Neuron (in vitro differentiated cells): ENCODE results near the gene OR6J1.
"Not testable (repeated sequence)": the region's sequence is repeated elsewhere in the genome, so short reads cannot be mapped to it uniquely, and the experiment has no call there.

Experiments used
- H2AFZ ChIP-seq: one replicate; pipeline ENCODE4 v1.6.1; 2013; ENCODE audit warnings: low read depth, mild to moderate bottlenecking, inconsistent platforms, low read length, moderate library complexity
- H3K27me3 ChIP-seq: one replicate; pipeline ENCODE4 v1.6.1; 2013; ENCODE audit warnings: low read length; ENCODE audit not compliant: insufficient read depth
- H3K36me3 ChIP-seq: one replicate; pipeline ENCODE4 v1.6.1; 2013; ENCODE audit warnings: low read length; ENCODE audit not compliant: insufficient read depth
- H3K4me1 ChIP-seq: one replicate; pipeline ENCODE4 v1.6.1; 2013; ENCODE audit warnings: low read length; ENCODE audit not compliant: insufficient read depth
- H3K4me3 ChIP-seq: 2 replicates; pipeline ENCODE4 v1.5.1; 2013; ENCODE audit warnings: mild to moderate bottlenecking, low read length, moderate library complexity
- H3K9me3 ChIP-seq: one replicate; pipeline ENCODE4 v1.6.1; 2013; ENCODE audit warnings: low read length

Gene OR6J1

GRCh38 chr14:22644305-22644635, at the start of gene OR6J1:
TSS of gene OR6J1 (minus strand) at chr14:22644352. CDS start at chr14:22634811, 9,541 bp downstream.
- Histone ChIP-seq H3K9me3 (no peaks in the 10 kb centered on the region), H2AFZ (no peak within 1 kb of the TSS)

GRCh38 chr14:22692194-22692593, 48.0 kb upstream of the OR6J1 start:
- Histone ChIP-seq H3K9me3 (no peaks in the 10 kb centered on the region), H2AFZ (no peak overlapping the region), H3K4me3 (no peak overlapping the region), H3K36me3 (no peaks in the 10 kb centered on the region), H3K27me3 (no peaks in the 10 kb centered on the region), H3K4me1 (no peaks in the 10 kb centered on the region)

More at GRCh38 chr14:22644305-22644635, at the start of gene OR6J1:
- Histone ChIP-seq H3K27me3 (peaks cover 10% of the 10 kb centered on the region), H3K4me3 (no peak within 1 kb of the TSS), H3K4me1 (no peaks in the 10 kb centered on the region), H3K36me3 (no peaks in the 10 kb centered on the region)

DNA sequence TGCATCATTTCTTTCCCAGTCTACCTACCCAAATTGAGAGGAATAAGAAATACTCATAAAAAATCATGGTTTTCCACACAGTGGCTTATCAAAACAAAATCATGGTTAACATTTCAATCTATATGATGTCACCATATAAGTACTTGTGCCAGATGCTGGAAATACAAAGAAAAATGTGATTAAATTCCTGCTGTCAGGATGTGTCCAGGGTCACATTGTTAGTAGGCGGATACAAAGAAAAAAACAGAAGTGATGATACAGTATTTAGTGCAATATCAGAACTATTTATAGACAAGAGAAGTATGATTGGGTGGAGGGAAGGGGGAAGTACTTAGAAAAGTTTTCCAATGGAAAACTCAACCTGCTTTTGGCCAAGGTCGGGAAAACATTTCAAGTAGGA, 47.0 kb upstream of the OR6J1 start:
- no peaks in the 10 kb centered on the region for H3K9me3 ChIP-seq
- peaks cover 3% of the 10 kb centered on the region for H3K27me3 ChIP-seq
- H2AFZ ChIP-seq: no peak overlapping the region

GRCh38 chr14:22689199-22689598, 45.0 kb upstream of the OR6J1 start:
- peaks cover 7% of the 10 kb centered on the region for H3K27me3 ChIP-seq
- H3K9me3 ChIP-seq: no peaks in the 10 kb centered on the region
- no peak overlapping the region for H3K4me3 ChIP-seq
- H2AFZ ChIP-seq: no peak overlapping the region
- no peaks in the 10 kb centered on the region for H3K4me1 ChIP-seq
- no peaks in the 10 kb centered on the region for H3K36me3 ChIP-seq

More for the DNA sequence above, 47.0 kb upstream of the OR6J1 start:
- Histone ChIP-seq H3K4me1 (no peaks in the 10 kb centered on the region), H3K36me3 (no peaks in the 10 kb centered on the region), H3K4me3 (no peak overlapping the region)

DNA sequence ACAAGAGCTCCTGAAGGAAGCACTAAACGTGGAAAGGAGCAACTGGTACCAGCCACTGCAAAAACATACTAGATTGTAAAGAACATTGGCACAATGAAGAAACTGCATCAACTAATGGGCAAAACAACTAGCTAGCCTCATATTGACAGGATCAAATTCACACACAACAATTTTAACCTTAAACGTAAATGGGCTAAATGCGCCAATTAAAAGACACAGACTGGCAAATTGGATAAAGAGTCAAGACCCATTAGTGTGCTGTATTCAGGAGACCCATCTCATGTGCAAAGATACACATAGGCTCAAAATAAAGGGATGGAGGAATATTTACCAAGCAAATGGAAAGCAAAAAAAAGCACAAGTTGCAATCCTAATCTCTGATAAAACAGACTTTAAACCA, 43.8 kb upstream of the OR6J1 start:
- not testable (repeated sequence) for H3K27me3 ChIP-seq, H2AFZ ChIP-seq, H3K4me1 ChIP-seq, H3K9me3 ChIP-seq, H3K36me3 ChIP-seq, H3K4me3 ChIP-seq

GRCh38 chr14:22686176-22686611, 42.0 kb upstream of the OR6J1 start:
- not testable (repeated sequence) for H3K4me3 ChIP-seq, H3K36me3 ChIP-seq, H3K27me3 ChIP-seq, H3K9me3 ChIP-seq, H2AFZ ChIP-seq, H3K4me1 ChIP-seq

DNA sequence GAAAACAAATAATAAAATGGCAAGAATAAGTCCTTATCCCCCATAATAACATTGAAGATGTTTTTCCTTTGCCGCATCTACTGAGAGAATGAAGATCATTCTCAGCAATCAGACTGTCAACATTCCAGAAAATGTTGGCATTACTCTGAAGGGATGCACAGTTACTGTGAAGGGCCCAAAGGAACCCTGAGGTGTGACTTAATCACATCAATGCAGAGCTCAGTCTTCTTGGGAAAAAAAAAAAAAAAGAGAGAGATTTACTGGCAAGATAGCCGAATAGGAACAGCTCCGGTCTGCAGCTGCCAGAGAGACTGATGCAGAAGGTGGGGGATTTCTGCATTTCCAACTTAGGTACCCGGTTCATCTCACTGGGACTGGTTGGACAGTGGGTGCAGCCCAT, 41.3 kb upstream of the OR6J1 start:
- Histone ChIP-seq H3K4me1 (no peaks in the 10 kb centered on the region), H3K36me3 (no peaks in the 10 kb centered on the region), H3K27me3 (peaks cover 7% of the 10 kb centered on the region), H3K9me3 (no peaks in the 10 kb centered on the region), H2AFZ (no peak overlapping the region), H3K4me3 (no peak overlapping the region)

DNA sequence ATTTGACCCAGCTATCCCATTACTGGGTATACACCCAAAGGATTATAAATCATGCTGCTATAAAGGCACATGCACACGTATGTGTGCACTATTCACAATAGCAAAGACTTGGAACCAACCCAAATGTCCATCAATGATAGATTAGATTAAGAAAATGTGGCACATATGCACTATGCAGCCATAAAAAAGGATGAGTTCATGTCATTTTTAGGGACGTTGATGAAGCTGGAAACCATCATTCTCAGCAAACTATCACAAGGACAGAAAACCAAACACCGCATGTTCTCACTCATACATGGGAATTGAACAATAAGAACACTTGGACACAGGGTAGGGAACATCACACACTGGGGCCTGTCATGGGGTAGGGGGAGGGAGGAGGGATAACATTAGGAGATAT, 39.3 kb upstream of the OR6J1 start:
- not testable (repeated sequence) for H2AFZ ChIP-seq, H3K27me3 ChIP-seq, H3K4me3 ChIP-seq, H3K9me3 ChIP-seq, H3K36me3 ChIP-seq, H3K4me1 ChIP-seq

DNA sequence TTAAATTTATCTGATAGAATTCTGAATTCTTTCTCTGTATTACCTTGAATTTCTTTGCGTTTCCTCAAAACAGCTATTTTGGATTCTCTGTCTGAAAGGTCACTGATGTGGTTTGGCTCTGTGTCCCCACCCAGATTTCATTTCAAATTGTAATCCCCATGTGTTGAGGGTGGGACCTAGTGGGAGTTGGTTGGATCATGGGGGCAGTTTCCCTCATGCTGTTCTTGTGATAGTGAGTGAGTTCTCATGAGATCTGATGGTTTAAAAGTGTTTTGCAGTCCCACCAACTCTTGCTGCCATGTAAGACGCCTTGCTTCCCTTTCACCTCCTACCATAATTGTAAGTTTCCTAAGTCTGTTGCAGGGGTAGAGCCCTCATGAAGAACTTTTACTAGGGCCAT, 34.1 kb upstream of the OR6J1 start:
- H3K4me1 ChIP-seq: no peaks in the 10 kb centered on the region
- H3K9me3 ChIP-seq: no peaks in the 10 kb centered on the region
- no peaks in the 10 kb centered on the region for H3K36me3 ChIP-seq
- no peak overlapping the region for H2AFZ ChIP-seq
- no peak overlapping the region for H3K4me3 ChIP-seq
- no peaks in the 10 kb centered on the region for H3K27me3 ChIP-seq

- H3K9me3 ChIP-seq, H2AFZ ChIP-seq, H3K27me3 ChIP-seq, H3K4me3 ChIP-seq, H3K4me1 ChIP-seq, H3K36me3 ChIP-seq: not testable (repeated sequence)
Observed at GRCh38 chr14:22677551-22677950, 33.4 kb upstream of the OR6J1 start.

GRCh38 chr14:22671622-22672021, 27.5 kb upstream of the OR6J1 start:
- Histone ChIP-seq H3K27me3 (peaks cover 3% of the 10 kb centered on the region), H3K36me3 (no peaks in the 10 kb centered on the region), H3K4me1 (no peaks in the 10 kb centered on the region), H3K4me3 (no peak overlapping the region), H3K9me3 (no peaks in the 10 kb centered on the region), H2AFZ (no peak overlapping the region)

- Histone ChIP-seq H3K36me3 (no peaks in the 10 kb centered on the region), H3K27me3 (peaks cover 3% of the 10 kb centered on the region), H2AFZ (no peak overlapping the region), H3K9me3 (no peaks in the 10 kb centered on the region), H3K4me1 (no peaks in the 10 kb centered on the region), H3K4me3 (no peak overlapping the region)
Observed at GRCh38 chr14:22668863-22669262, 24.7 kb upstream of the OR6J1 start.

DNA sequence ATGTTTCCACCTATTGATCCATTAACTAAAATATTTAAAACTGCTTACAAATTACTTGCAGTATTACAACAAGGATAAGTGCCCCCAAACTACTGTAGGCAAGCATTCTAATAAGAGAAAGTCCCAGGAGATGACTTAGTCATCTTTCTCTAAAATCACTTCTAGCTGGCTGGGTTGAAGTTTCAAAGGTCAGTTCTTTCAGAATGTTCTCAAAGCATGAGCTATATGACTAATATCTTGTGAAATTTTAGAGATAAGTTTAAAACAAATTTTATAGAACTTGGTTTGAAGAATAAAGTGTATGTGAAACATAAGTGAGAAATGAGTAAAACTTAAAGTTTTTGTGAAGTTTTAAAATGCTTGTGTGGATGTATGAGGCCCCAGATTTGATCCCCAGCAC, 24.3 kb upstream of the OR6J1 start:
- no peak overlapping the region for H3K4me3 ChIP-seq
- no peaks in the 10 kb centered on the region for H3K36me3 ChIP-seq
- no peaks in the 10 kb centered on the region for H3K9me3 ChIP-seq
- no peaks in the 10 kb centered on the region for H3K4me1 ChIP-seq
- peaks cover 3% of the 10 kb centered on the region for H3K27me3 ChIP-seq
- H2AFZ ChIP-seq: no peak overlapping the region

DNA sequence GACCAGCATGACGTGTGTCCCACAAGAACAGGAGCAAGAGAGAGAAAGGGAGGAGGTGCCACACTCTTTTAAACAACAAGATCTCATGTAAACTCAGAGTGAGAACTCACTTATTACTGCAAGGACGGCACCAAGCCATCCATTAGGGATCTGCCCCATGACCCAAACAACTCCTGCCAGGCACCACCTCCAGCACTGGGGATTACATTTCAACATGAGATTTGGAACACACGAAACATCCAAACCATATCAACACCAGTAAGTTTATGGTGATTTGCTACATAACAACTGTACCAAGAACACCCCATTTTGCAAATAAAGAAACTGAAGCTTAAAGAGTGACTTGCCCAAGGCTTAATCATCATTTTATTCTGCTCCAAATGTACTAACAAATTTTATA, 23.7 kb upstream of the OR6J1 start:
- no peak overlapping the region for H3K4me3 ChIP-seq
- no peak overlapping the region for H2AFZ ChIP-seq
- H3K9me3 ChIP-seq: no peaks in the 10 kb centered on the region
- no peaks in the 10 kb centered on the region for H3K4me1 ChIP-seq
- no peaks in the 10 kb centered on the region for H3K36me3 ChIP-seq
- peaks cover 3% of the 10 kb centered on the region for H3K27me3 ChIP-seq
